RPMI7951 (cell line): Measurements from ENCODE around the gene ARHGEF25. TPM values are rescaled to one million over a fixed set of nuclear protein-coding genes. Genes with fewer than 3 reads are reported as not detected.
"Not testable (repeated sequence)": the region's sequence is repeated elsewhere in the genome, so short reads cannot be mapped to it uniquely, and the experiment has no call there.

Experiments
- DNase-seq: peaks from one replicate; pipeline ENCODE4 v3.0.0-alpha.2; 2012; ENCODE audit warnings: low read depth
- total RNA-seq: library from RNA; depleted of rRNA; stranded (reverse); fragments of >200 nt; shearing (Covaris generic); gene quantifications from 2 replicates; pipeline ENCODE4 v1.2.3, GENCODE V29; 2014

The ARHGEF25 gene
- total RNA-seq, 1 experiment from 2014 or later, result 11.5 TPM

DNA sequence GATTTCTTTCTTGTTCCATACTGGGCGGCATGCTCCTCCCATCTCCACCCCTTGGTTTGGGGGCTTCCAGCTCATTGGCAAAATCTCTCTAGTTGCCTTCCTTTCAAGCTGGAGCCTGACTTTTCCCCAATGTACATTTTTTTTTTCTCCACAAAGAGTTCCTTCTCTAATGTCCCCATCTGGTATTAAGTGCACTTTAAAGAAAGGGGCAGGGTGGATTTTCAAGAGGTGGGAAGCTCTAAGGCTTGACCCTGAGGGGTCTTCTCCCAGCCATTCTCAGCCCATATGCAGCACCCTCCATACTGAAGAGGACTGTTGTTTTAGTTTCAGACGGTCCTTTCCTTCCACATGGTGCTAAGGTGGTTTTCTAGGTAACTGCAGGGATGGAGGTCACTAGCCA, 26.1 kb upstream of the ARHGEF25 start:
- no peak for DNase-seq

DNA sequence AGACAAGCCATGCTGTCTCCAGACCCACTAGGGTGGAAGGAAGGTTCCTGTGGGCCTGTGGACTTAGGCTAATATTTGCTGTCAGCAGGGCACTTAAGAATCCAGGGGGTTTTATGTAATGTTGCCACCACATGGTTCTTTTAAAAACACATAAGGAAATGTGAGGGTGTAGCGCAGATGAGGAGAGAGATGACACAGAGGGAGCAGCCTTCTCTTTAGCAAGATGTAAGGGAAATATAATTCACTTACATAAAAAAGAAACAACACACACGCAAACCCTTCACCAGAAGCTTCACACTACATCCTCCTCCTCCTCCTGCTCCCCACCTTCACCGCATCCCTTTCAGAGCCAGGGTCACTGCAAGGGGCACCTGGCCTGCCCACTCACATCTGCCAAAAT, 25.1 kb upstream of the ARHGEF25 start:
- DNase-seq, result no peak

DNA sequence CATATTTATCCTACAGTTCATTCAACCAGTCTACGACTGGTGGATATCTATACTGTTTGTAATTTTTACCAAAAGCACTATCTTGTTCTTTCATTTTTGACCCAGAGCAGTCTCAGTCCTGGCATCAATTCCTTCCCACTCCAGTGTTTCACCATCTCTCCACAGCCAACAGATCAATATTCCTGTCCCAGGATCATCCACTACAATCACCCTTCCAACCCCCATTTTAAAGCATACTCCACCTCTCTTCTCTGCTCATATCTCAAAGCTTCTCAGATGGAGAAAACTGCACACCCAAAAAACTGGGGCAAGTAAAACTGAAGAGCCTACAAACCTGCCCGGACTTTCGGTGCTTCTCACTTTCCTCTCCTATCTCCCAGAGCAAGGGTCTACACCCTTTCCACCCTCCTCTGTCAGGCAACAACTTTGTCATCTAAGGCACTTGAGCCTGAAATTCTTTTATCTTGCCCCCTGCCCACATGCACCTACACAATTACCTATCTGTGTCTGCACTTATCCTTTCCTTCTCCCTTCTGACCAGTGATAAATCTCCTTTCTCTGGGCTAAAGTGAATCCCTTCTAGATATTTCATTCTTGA, 24.3 kb upstream of the ARHGEF25 start:
- DNase-seq, result no peak

DNA sequence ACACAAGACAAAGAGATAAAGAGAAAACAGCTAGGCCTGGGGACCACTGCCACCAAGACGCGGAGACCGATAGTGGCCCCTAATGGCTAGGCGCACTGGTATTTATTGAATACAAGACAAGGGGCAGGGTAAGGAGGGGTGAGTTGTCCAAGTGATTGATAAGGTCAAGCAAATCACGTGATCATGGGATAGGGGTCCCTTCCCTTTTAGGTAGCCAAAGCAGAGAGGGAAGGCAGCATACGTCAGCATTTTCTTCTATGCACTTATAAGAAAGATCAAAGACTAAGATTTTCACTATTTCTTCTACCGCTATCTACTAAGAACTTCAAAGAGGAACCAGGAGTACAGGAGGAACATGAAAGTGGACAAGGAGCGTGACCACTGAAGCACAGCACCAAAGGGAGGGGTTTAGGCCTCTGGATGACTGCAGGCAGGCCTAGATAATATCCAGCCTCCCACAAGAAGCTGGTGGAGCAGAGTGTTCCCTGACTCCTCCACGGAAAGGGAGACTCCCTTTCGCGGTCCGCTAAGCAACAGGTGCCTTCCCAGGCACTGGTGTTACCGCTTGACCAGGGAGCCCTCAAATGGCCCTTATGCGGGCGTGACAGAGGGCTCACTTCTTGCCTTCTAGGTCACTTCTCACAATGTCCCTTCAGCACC, 22.2 kb upstream of the ARHGEF25 start:
- DNase-seq, result not testable (repeated sequence)

DNA sequence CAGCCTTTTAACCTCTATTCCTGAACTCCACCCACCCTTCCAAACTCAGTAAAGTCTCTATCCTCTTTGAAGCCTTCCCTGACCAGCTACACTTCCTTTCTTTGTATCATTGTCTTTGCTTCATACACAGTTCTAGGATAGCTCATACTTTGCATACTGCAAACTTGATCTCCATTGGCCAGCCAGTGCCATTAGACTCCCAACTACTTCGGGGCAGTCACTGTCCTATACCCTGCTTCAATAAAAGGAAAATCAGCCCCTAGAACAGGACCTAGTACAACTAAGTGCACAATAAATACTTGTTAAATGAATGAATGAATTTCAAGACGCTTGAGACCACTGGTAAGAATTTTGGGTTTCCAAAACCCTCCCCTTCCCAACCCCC, 20.8 kb upstream of the ARHGEF25 start:
- no peak for DNase-seq

DNA sequence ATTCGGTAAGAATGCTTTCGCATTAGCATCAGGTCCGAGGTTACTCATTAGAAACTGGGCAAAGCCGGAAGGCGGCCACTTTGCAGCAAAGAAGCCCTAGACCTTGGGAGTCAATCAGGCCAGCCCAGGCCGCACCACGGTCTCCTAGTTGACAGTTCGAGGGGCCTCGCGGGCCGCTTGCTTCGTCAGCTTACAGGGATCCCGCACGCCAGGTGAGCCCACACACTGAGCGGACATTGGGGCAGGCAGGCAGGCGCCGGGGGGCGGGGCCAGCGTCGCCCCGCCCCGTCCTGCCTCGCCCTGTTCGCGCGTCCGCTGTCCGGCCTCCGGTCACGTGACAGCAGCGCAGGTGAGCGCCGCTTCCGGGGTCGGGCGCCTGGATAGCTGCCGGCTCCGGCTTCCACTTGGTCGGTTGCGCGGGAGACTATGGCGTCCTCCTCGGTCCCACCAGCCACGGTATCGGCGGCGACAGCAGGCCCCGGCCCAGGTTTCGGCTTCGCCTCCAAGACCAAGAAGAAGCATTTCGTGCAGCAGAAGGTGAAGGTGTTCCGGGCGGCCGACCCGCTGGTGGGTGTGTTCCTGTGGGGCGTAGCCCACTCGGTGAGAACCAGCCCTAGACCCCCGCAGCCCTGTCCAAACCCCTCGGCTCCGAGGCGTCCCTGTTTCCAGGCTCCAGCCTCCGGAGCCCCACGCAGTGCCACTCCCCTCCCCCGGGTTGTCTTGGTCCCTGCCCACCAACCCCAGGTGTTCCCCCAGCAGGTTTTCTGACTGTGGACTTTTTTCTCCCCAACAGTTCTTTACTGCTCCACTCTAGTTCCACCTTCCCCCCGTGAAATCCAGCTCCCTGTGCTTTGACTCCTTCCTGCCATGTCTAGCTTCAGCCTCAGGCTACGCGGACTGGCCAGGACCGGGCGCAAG, 20.1 kb upstream of the ARHGEF25 start, which contains the start of gene PIP4K2C:
TSS of gene PIP4K2C (plus strand) at position 329 of the 918 bp plus-strand sequence. CDS start at position 427, 98 bp downstream.
- DNase-seq, result peak; percentile 48

DNA sequence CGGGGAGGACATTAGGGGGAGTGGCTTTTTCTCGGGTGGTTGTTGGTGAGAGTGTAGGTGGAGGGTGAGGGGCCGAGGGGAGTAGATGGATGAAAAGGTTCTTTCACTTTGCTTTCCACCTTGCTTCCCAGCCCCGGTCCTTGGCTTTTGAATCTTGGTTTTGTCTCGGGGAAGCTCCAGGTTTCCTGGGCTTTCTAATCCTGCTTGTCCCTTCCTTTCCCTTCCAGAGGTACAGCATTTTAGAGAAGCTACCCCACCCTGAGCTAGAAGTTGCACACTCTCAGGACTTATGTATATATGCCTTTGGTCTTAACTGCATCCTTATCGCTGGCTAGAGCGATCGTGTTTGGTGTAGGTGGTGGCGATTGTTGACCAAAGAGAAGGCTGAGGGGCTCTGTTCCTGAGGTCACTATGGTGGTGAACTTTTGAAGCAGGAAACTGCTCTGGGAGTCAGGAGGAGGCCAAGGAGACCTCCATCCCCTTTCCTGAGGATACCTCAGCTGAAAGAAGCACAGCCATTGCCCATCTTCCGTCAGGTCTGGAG, 19.4 kb upstream of the ARHGEF25 start:
- no peak for DNase-seq

DNA sequence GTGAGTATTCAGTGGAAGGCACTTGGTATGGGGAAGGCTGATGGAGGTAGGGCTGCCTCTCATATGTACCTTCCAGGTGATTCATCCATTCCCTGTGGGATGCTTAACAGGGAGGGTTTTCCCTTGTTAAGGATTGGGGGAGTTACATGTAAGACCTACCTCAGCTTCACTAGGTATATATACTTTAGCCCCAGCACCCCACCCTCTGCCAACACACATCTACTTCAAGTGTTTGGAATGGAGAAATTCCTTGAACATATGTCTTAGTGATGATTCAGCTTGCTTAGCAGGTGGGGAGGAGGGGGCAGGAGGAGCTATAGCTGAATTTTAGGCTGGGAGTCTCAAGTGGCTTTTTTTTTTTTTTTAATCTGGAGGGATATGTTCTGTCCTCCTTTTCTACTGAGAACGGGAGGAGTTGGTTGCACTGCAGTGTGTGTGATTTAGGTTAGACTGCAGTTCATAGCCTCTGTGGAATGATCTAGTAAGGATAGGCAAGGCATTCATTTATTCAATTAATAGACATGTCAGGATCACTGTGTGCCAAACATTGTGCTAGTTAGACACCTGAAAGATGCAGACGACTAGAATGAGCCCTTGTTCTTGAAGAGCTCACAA, 18.6 kb upstream of the ARHGEF25 start:
- no peak for DNase-seq

DNA sequence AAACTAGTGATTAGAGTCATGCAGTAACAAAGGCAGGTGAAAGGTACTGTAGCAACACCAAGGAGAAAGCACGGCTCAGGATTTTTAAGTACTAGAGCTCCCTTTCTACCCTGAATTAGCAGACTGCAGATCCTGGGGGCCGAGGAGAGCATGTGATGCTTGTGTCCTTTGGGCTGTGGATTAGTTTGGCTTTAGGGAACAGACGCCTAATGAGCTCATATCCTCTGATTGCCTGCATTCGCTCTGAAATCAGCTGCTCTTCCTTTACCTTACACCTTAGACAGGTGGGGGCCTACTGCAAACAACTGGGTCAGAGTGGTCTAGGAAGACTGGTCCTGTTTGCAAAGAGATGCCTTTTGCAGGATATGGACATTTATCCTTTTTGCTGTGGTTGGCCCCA, 18.0 kb upstream of the ARHGEF25 start:
- DNase-seq, result no peak

DNA sequence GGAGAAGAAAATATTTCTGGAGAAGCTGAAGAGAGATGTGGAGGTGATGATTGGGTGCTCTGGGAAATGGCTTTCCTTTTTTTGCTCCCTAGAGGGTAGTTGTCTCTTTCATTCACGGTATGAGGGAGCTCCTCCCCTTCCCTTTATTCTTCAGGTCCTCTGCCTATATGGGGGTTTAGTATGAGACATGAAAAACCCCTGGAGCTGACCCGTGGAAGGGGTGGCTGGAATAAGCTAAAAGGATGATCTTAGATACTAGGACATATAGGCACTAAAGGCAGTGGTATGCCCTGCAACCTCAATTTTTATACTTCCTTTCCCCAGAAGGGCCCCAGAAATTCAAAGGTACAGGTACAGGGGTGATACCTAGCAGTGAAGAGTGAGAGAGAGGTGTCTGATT, 10.8 kb upstream of the ARHGEF25 start:
- no peak for DNase-seq

DNA sequence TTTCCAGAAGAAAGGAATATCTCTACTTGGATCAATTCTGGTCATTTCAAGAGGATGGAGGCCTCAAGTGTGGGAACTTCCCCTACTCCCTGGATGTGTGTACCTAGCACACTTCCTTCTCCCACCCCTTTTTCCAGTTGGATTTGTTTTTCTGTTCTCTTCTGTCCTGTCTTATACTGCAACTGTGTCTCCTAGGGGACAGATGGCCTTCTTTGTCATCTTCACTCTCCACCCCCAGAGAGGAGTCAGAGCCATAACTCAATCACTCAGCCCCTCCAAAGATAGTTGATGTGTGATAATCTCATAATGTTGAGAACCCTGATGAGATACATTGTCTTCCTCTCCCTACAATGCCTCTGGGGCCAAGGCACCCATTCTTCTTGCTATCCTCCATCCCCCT, 8.7 kb upstream of the ARHGEF25 start:
- DNase-seq, result no peak

DNA sequence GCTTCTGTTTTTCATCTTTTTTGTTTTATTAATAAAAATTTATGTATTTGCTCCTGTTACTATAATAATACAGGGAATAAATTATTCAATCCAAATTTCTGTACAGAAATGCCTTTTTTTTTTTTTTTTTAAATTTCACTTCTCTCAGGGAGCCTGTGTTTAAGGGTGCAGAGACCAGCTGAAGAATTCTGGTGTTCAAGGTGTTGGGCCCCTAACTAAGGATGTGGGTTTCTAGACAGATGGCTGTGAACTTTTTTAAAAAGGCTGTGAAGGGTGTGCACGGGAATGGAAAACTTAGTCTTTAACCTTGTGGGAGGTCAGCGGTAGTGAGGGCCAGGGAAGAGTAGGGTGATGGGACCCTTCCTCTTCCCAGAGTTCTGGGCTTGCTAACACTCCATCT, 7.9 kb upstream of the ARHGEF25 start:
- DNase-seq, result no peak

DNA sequence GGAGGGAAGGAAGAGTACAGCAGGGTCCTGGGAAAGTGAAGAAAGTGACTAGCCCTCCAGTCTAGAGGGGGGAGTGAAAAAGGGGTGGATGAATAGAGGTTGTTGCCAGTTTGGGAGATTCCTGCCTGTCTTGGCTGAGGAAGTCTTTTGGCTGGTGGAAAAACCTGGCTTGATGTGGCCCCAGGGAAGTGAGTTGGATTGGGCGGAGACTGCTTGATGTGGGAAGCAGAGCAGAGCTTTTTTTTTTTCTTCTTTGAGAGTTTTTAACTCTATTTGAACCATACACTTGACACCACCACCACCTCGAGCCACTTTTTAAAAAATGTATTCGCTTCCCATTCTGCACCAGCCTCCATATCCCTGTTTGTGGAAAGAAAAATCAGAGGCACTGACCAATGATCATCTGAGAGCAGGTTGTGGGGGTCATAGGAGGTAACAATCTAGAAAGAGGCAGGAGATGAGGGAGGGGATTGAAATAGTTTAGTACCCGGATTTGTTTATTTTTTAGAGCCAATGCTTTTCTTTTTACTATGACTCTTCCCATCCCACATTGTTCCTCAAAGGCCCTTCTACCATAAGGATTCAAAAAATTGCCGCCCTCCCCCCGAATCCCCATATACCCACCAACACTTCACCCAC, 7.3 kb upstream of the ARHGEF25 start:
- DNase-seq, result peak; percentile 77

DNA sequence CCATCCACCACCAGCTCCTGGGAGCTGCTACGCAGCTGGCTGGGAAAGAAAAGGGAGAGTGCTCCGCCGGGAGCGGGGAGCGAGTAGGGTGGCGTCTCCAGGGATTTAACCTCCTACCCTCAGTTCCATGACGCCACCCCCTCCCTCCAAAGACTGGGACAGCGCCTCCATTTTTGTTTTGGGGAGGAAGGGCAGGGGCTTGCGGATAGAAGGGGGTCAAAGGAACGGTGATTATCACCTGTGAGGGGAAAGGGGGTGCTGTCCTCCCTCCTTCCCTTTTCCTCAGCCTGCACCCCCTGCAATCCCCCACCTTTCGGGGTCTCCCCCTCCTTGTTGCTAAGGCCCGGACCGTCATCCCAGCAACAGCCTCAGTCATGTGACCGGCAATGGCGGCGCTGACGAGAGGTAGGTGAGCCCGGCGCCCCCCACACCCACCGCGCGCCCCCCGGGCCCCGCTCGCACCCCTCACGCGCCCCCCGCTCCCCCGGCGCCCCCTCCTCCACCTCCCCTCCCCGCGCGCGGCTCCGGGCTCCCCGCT, 6.7 kb upstream of the ARHGEF25 start, which contains the start of gene DTX3:
TSS of gene DTX3 (plus strand) at position 371 of the 538 bp plus-strand sequence. CDS start 1,694 bp downstream, outside the sequence.
- peak; percentile 31 for DNase-seq

DNA sequence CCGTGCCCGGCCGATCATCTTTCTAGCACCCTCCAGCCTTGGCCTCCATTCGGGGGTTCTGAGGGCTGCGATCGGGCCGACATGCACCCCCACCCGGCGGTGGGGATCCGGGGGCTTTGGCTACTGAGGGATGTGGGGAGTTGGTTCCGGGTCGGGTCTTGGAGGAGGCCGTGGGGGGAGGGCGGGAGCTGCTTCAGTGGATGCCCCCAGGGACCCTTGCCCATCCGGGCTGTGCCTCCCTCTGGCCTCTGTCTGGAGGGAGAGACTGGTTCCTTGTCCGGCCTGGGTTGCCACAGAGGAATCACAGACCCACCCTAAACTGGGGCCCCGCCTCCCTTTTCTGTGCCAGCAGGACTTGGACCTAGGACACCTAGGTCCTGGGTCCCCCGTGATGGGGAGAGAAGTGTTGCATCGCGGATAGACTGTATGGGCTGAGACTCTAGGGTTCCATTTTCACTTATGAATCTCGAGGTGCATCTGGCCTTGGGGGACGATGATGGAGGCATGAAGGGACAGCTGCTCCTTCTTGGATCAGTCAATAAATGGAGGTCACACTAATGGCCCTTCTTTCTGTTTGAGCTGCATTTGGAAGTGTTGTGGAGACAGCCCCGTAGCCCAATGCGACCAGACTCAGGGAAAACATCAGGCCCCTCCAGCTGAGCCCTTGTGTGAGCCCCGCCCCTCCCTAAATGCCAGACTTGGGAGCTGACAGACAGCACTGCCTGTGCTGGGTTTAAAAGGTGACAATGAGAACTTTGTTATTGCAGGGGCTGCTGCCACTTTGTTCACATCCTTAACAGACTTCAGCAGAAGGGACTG, 6.0 kb upstream of the ARHGEF25 start:
- peak; percentile 29 for DNase-seq

DNA sequence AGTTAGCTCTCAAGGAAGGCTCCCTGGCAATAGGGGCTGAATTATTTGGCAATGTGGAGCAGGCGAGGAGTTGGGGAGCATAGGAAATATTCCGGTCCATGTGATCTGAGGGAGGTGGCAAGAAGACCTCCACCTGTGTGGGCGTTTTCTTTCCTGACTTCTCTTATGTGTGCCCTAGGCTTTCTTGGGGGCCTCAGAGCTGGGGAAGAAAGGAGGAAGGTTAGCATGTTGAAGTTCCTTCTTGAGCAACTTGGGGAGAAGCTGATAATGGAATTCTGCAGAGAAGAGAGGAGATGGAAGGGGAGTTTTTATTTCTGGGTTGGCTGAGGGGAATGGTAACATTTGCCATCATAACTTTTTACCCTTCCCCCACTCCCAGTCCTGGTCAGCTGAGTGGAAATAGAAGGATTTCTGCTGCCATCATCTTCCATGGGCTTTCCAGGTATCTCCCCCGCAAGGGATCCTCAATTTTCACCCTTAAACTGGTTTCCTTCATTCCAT, 5.4 kb upstream of the ARHGEF25 start:
- DNase-seq, result no peak

DNA sequence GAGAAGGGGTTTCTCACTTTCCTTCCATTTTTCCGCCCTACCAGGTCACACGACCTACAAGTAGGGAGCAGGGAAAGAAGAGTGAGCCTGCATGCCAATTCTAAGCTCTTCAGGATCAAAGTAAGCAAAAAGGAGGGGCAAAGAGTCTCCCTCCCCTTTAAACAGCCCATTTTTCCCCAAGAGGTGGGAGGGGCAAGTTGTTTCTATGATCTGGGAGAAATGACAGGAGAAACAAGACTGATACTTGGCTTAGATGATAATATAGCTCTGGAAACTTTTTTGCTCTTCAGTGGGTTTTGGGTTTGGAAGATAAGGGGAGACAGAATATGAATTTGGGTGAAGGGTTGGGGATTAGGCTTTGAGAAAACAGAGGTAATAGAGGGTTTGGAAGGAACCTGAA, 4.8 kb upstream of the ARHGEF25 start:
- DNase-seq, result no peak

DNA sequence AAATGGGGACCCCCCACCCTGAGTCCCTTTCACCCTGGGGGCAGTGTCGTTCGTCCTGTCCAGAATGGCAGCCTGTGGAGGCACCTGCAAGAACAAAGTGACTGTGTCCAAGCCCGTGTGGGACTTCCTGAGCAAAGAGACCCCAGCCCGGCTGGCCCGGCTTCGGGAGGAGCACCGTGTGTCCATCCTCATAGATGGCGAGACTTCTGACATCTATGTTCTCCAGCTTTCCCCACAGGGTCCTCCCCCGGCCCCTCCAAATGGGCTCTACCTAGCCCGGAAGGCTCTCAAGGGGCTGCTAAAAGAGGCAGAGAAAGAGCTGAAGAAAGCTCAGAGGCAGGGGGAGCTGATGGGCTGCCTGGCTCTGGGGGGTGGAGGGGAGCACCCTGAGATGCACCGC, 4.4 kb upstream of the ARHGEF25 start:
- no peak for DNase-seq

DNA sequence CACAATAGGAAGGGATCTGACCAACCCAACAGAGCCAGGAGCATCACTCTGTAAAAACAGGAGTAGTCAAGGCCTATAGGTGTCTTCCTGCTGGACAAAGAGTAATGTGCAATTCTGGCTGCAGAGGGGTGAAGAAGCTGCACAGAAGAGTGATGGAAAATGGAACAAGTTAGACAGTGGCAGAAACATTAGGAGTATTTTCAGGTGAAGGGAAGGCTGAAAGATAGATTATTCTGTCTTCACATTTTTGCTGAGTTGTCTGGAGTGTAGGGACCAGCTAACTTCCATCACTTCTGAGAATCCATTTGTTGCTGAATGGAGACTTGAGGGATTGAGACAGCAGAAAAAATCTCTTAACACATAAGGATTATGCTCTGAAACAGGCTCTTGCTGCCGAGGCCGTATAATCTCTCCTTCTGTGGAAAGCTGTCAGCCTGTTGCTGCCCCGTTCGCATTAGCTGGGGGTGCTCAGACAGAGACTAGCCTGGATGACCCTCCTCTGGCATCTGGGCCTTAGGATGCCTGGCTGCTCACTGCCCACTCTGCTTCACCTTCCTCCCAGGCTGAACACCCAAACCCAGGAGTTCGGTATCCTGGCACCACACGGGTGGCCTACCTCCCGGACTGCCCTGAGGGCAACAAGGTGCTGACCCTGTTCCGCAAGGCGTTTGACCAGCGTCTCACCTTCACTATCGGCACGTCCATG, 3.1 kb upstream of the ARHGEF25 start:
- no peak for DNase-seq
